Transverse colon (tissue), 4 donors: Measurements from ENCODE around the gene DMRTA2. TPM values are rescaled to one million over a fixed set of nuclear protein-coding genes. Genes with fewer than 3 reads are reported as not detected.

Experiments used
- DNase-seq: peaks from one replicate; pipeline ENCODE4 v3.0.0-alpha.2; 2019
- H3K27ac ChIP-seq, 4 donors: fragments of 200-600 bp; sonication (generic); 2 replicates each; pipeline ENCODE4 v1.5.1; 2016 to 2018; ENCODE audit warnings: inconsistent platforms in 4 of 4
- H3K27me3 ChIP-seq: fragments of 200-600 bp; sonication (generic); 2 replicates; pipeline ENCODE4 v1.5.1; 2017; ENCODE audit warnings: inconsistent platforms
- H3K36me3 ChIP-seq, 4 donors: fragments of 200-600 bp; sonication (generic); 2 replicates each; pipeline ENCODE4 v1.5.1; 2017 to 2019; ENCODE audit warnings: inconsistent platforms in 4 of 4
- H3K4me1 ChIP-seq, 4 donors: fragments of 200-600 bp; sonication (generic); 2 replicates each; pipeline ENCODE4 v1.5.1; 2017 to 2020; ENCODE audit warnings: inconsistent platforms in 4 of 4
- H3K4me3 ChIP-seq, 4 donors: fragments of 200-600 bp; sonication (generic); 1 replicate in 1 of 4; 2 replicates in 3 of 4; pipeline versions ENCODE4 v1.5.1 to v1.6.1; 2017 to 2019; ENCODE audit warnings: inconsistent platforms in 4 of 4
- H3K9me3 ChIP-seq, 2 donors: fragments of 200-600 bp; sonication (generic); 2 replicates each; pipeline ENCODE4 v1.5.1; 2017 to 2019; ENCODE audit warnings: inconsistent platforms in 2 of 2
- CTCF ChIP-seq, 5 experiments: fragments of 200-600 bp in 3 of 5; fragments of 450-650 bp in 2 of 5; sonication (generic) in 3 of 5; IDR thresholded peaks; 1 replicate in 2 of 5; 2 replicates in 3 of 5; pipeline ENCODE4 v1.5.1; 2016 to 2017; ENCODE audit warnings: antibody characterized with exemption in 5 of 5, inconsistent platforms in 3 of 5, mild to moderate bottlenecking in 2 of 5, moderate library complexity in 1 of 5
- EP300 ChIP-seq: sonication (generic); formaldehyde crosslinking; IDR thresholded peaks from one replicate; pipeline ENCODE4 v1.6.1; 2017; ENCODE audit warnings: antibody characterized with exemption, low read depth
- POLR2A ChIP-seq: fragments of 450-650 bp; IDR thresholded peaks from one replicate; pipeline ENCODE4 v1.6.1; 2016; ENCODE audit warnings: antibody characterized with exemption, mild to moderate bottlenecking, moderate library complexity
- POLR2AphosphoS5 ChIP-seq, 3 donors: sonication (generic); formaldehyde crosslinking; IDR thresholded peaks; one replicate each; pipeline ENCODE4 v1.6.1; 2016; ENCODE audit warnings: antibody characterized with exemption in 3 of 3
- WGBS, 2 donors: methylation state at CpG; one replicate each; pipeline ENCODE4 v1.1.5; 2018; ENCODE audit warnings: low coverage in 1 of 2; 5-methylcytosine and 5-hydroxymethylcytosine counted together
- in situ Hi-C, 4 donors: fragments of 200-750 bp; cut with MboI; loops; one replicate each; pipeline versions ENCODE4 v1.15.0 to v1.15.1; 2017; ENCODE audit warnings: low sequenced_read_pairs in 3 of 4, low pct_ligation_motif_present in 1 of 4, low pct_unique_long_range_greater_than_20kb in 1 of 4
- intact Hi-C: fragments of 100-400 bp; cut with DNase I; formaldehyde crosslinking; loops from one replicate; pipeline ENCODE4 v1.15.1; 2023; ENCODE audit warnings: low total_unique reads
- total RNA-seq, 4 donors: library from RNA; depleted of rRNA; stranded (reverse); fragments of >200 nt; gene quantifications; one replicate each; pipeline ENCODE4 v1.1.0, GENCODE V29; 2016

The DMRTA2 gene
- total RNA-seq, 4 donors from 2014 or later = not detected

- TF ChIP-seq POLR2AphosphoS5 (IDR thresholded peaks at IDR 0.05) = no peak
- no peak for TF ChIP-seq EP300
- Histone ChIP-seq H3K4me3 (no peak overlapping the region), H3K4me1 (peaks cover 0 to 7% (median 2%) of the 10 kb centered on the region in 4 donors), H3K36me3 (no peaks in the 10 kb centered on the region), H3K9me3 (no peaks in the 10 kb centered on the region), H3K27ac (no peak overlapping the region), H3K27me3 (peaks cover 37% of the 10 kb centered on the region)
- DNase-seq = no peak
- intact Hi-C loops = no loop called here
- WGBS, 2 donors = 69% methylated on average over 7 of the region's 7 CpGs; no CpG with 5 or more reads in 1 of the 2 donors
- in situ Hi-C loops = loop anchor here in 1 of 4 donors (10.0 to 25.0 kb wide), 2 partner anchors 235 to 817 kb away; no protein-coding TSS in a partner anchor
These were observed 53.4 kb downstream of the DMRTA2 start for GRCh38 chr1:50369830-50370229.

- TF ChIP-seq POLR2A = no peak
- no peak for TF ChIP-seq CTCF (IDR thresholded peaks at IDR 0.05)
- TF ChIP-seq POLR2AphosphoS5 (IDR thresholded peaks at IDR 0.05) = no peak
- TF ChIP-seq EP300 = no peak
- H3K9me3 ChIP-seq = no peaks in the 10 kb centered on the region
- H3K36me3 ChIP-seq = no peaks in the 10 kb centered on the region
- peaks cover 0 to 7% (median 2%) of the 10 kb centered on the region in 4 donors for H3K4me1 ChIP-seq
- WGBS, 2 donors = 59 to 64% methylated on average over 5 of the region's 5 CpGs
- no peak overlapping the region for H3K27ac ChIP-seq
- in situ Hi-C loops = loop anchor here in 1 of 4 donors (25.0 kb wide), 1 partner anchor 818 kb away; no protein-coding TSS in a partner anchor
- intact Hi-C loops = no loop called here
- H3K27me3 ChIP-seq = peaks cover 44% of the 10 kb centered on the region
- H3K4me3 ChIP-seq = no peak overlapping the region
- DNase-seq = no peak
These were observed 54.1 kb downstream of the DMRTA2 start for GRCh38 chr1:50369008-50369634.

GRCh38 chr1:50368179-50369007, 54.9 kb downstream of the DMRTA2 start:
- peak; percentile 58 to 83 (median 72) for TF ChIP-seq CTCF (IDR thresholded peaks at IDR 0.05)
- no peak for TF ChIP-seq EP300
- in situ Hi-C loops = loop anchor here in 1 of 4 donors (25.0 kb wide), 1 partner anchor 819 kb away; no protein-coding TSS in a partner anchor
- intact Hi-C loops = no loop called here
- Histone ChIP-seq H3K27me3 (peaks cover 51% of the 10 kb centered on the region), H3K9me3 (no peaks in the 10 kb centered on the region), H3K4me1 (peaks cover 0 to 7% (median 2%) of the 10 kb centered on the region in 4 donors), H3K36me3 (no peaks in the 10 kb centered on the region), H3K27ac (no peak overlapping the region), H3K4me3 (no peak overlapping the region)
- WGBS, 2 donors = 20 to 24% methylated on average over 10 to 31 of the region's 31 CpGs
- DNase-seq = peak; percentile 35
